Body of pancreas (tissue), 4 donors: ENCODE results near the gene CAMK2D. TPM values are rescaled to one million over a fixed set of nuclear protein-coding genes. Genes with fewer than 3 reads are reported as not detected.

Source experiments
- ATAC-seq: fragments of 150-250 bp; one replicate; pipeline ENCODE4 v1.9.1; 2016
- DNase-seq, 4 donors: peaks; one replicate each; pipeline ENCODE4 v3.0.0-alpha.2; 2019
- H3K27ac ChIP-seq, 4 donors: fragments of 200-600 bp; sonication (generic); 1 replicate in 3 of 4; 2 replicates in 1 of 4; pipeline versions ENCODE4 v1.5.1 to v1.6.1; 2016 to 2019; ENCODE audit warnings: mild to moderate bottlenecking in 1 of 4, mixed read lengths in 1 of 4, moderate library complexity in 1 of 4
- H3K27me3 ChIP-seq, 2 donors: fragments of 200-600 bp; sonication (generic); one replicate each; pipeline ENCODE4 v1.6.0; 2016; ENCODE audit warnings: mild to moderate bottlenecking in 1 of 2
- H3K36me3 ChIP-seq, 2 donors: fragments of 200-600 bp; sonication (generic); replicated peaks in 1 of 2; 2 replicates each; pipeline ENCODE4 v1.5.1; 2016; ENCODE audit warnings: low read depth in 2 of 2; ENCODE audit not compliant: insufficient read depth in 1 of 2
- H3K4me1 ChIP-seq: fragments of 200-600 bp; sonication (generic); one replicate; pipeline ENCODE4 v1.6.0; 2016
- H3K4me3 ChIP-seq, 2 donors: fragments of 200-600 bp; sonication (generic); 1 replicate in 1 of 2; 2 replicates in 1 of 2; pipeline ENCODE4 v1.5.1; 2016 to 2019
- H3K9me3 ChIP-seq, 3 donors: fragments of 200-600 bp; sonication (generic); 1 replicate in 2 of 3; 2 replicates in 1 of 3; pipeline ENCODE4 v1.5.1; 2016
- POLR2A ChIP-seq, 3 donors: fragments of 450-650 bp; IDR thresholded peaks; one replicate each; pipeline ENCODE4 v1.6.1; 2016; ENCODE audit warnings: antibody characterized with exemption in 3 of 3, mild to moderate bottlenecking in 2 of 3
- WGBS, 2 donors: methylation state at CpG; one replicate each; pipeline ENCODE4 v1.1.5; 2017; 5-methylcytosine and 5-hydroxymethylcytosine counted together
- intact Hi-C: fragments of 100-400 bp; cut with DNase I; formaldehyde crosslinking; loops from one replicate; pipeline ENCODE4 v1.15.1; 2023
- total RNA-seq, 2 donors: library from RNA; depleted of rRNA; stranded (reverse); fragments of >200 nt; gene quantifications; one replicate each; pipeline ENCODE4 v1.1.0, GENCODE V29; 2016
- TF ChIP-seq, protein P1 (sequence below), 7 experiments: fragments of 450-650 bp in 4 of 7; fragments of 200-600 bp in 3 of 7; sonication (generic) in 3 of 7; IDR thresholded peaks; one replicate each; pipeline ENCODE4 v1.5.1; 2016 to 2019; ENCODE audit warnings: antibody characterized with exemption in 7 of 7

Gene CAMK2D
- total RNA-seq, 2 donors from 2014 or later: 25.7 to 29.3 TPM

- DNase-seq: no peak
- WGBS, 2 donors: 92 to 94% methylated on average over 4 of the region's 4 CpGs
- no peak overlapping the region for H3K4me3 ChIP-seq
- no peaks in the 10 kb centered on the region for H3K36me3 ChIP-seq
- no peak overlapping the region for H3K27ac ChIP-seq
- no peaks in the 10 kb centered on the region for H3K4me1 ChIP-seq
- H3K27me3 ChIP-seq: no peaks in the 10 kb centered on the region
- intact Hi-C loops: no loop called here
- H3K9me3 ChIP-seq: no peaks in the 10 kb centered on the region
- TF ChIP-seq POLR2A (IDR thresholded peaks at IDR 0.05): no peak
- TF ChIP-seq, protein P1, sequence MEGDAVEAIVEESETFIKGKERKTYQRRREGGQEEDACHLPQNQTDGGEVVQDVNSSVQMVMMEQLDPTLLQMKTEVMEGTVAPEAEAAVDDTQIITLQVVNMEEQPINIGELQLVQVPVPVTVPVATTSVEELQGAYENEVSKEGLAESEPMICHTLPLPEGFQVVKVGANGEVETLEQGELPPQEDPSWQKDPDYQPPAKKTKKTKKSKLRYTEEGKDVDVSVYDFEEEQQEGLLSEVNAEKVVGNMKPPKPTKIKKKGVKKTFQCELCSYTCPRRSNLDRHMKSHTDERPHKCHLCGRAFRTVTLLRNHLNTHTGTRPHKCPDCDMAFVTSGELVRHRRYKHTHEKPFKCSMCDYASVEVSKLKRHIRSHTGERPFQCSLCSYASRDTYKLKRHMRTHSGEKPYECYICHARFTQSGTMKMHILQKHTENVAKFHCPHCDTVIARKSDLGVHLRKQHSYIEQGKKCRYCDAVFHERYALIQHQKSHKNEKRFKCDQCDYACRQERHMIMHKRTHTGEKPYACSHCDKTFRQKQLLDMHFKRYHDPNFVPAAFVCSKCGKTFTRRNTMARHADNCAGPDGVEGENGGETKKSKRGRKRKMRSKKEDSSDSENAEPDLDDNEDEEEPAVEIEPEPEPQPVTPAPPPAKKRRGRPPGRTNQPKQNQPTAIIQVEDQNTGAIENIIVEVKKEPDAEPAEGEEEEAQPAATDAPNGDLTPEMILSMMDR (IDR thresholded peaks at IDR 0.05): no peak
- no peak for ATAC-seq
Observed at GRCh38 chr4:113601636-113602035, 159.9 kb downstream of the CAMK2D start.

- no peak overlapping the region for H3K27ac ChIP-seq
- DNase-seq: no peak
- 91 to 92% methylated on average over 6 of the region's 6 CpGs for WGBS, 2 donors
- intact Hi-C loops: no loop called here
- no peak overlapping the region for H3K4me3 ChIP-seq
- ATAC-seq: no peak
- no peaks in the 10 kb centered on the region for H3K4me1 ChIP-seq
- no peaks in the 10 kb centered on the region for H3K27me3 ChIP-seq
- H3K9me3 ChIP-seq: no peaks in the 10 kb centered on the region
- H3K36me3 ChIP-seq: no peaks in the 10 kb centered on the region
- TF ChIP-seq, protein P1 (IDR thresholded peaks at IDR 0.05): no peak
- TF ChIP-seq POLR2A (IDR thresholded peaks at IDR 0.05): no peak
Observed at GRCh38 chr4:113596396-113596795, 165.1 kb downstream of the CAMK2D start.

- no peak for ATAC-seq
- no peak overlapping the region for H3K4me3 ChIP-seq
- 91 to 92% methylated on average over 2 of the region's 2 CpGs for WGBS, 2 donors
- no peak for DNase-seq
- no peak overlapping the region for H3K27ac ChIP-seq
- H3K9me3 ChIP-seq: no peaks in the 10 kb centered on the region
- H3K27me3 ChIP-seq: no peaks in the 10 kb centered on the region
- no peaks in the 10 kb centered on the region for H3K4me1 ChIP-seq
- intact Hi-C loops: no loop called here
- TF ChIP-seq, protein P1 (IDR thresholded peaks at IDR 0.05): no peak
- TF ChIP-seq POLR2A (IDR thresholded peaks at IDR 0.05): no peak
- H3K36me3 ChIP-seq: no peaks in the 10 kb centered on the region
Observed at GRCh38 chr4:113594231-113594556, 167.3 kb downstream of the CAMK2D start.

DNA sequence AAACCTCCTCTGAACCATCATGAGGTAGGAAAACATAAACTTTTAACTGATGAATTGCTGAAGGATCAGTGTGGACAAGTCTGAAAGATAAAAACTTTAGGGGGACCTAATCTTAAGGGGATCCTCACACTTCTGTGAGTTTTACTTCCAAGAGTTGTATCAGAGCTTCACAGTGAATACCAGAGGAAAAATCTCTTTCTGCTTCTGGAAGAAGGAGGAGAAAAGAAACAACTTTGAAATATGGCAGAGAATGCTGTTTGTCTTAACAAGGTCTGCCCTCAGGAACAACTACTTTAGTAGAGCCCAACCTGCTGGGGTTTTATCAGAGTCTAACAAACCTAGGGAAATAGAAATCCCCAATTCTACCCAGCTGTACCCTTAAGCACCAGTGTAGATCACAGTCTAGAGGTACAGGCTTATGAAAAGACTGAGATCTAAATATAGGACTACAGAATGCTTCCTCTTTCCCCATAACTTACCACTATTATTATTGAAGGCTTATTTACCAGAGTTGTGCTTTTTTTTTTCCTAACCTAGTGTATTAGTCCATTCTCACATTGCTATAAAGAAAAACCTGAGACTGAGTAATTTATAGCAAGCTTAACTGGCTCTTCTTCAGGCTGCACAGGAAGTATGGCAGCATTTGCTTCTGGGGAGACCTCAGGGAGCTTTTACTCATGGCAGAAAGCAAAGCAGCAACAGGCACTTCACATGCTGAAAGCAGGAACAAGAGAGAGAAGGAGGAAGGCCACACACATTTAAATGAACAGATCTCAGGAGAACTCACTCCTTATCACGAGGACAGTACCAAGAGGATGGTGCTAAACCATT, 167.9 kb downstream of the CAMK2D start:
- ATAC-seq: no peak

More for the DNA sequence above, 167.9 kb downstream of the CAMK2D start:
- intact Hi-C loops: no loop called here
- Histone ChIP-seq H3K4me1 (no peaks in the 10 kb centered on the region), H3K36me3 (no peaks in the 10 kb centered on the region), H3K27me3 (no peaks in the 10 kb centered on the region), H3K4me3 (no peak overlapping the region), H3K27ac (no peak overlapping the region), H3K9me3 (no peaks in the 10 kb centered on the region)
- TF ChIP-seq, protein P1 (IDR thresholded peaks at IDR 0.05): no peak
- no peak for TF ChIP-seq POLR2A (IDR thresholded peaks at IDR 0.05)
- DNase-seq: no peak
- whole genome bisulfite sequencing, 2 donors: 90 to 91% methylated on average over 1 of the region's 1 CpG
